Measurements from ENCODE around the gene UBR2. TPM values are rescaled to one million over a fixed set of nuclear protein-coding genes. Genes with fewer than 3 reads are reported as not detected.

The UBR2 gene
- total RNA-seq, 8 experiments from 2014 or later: 13.4 to 38.9 (median 19.0) TPM

DNA sequence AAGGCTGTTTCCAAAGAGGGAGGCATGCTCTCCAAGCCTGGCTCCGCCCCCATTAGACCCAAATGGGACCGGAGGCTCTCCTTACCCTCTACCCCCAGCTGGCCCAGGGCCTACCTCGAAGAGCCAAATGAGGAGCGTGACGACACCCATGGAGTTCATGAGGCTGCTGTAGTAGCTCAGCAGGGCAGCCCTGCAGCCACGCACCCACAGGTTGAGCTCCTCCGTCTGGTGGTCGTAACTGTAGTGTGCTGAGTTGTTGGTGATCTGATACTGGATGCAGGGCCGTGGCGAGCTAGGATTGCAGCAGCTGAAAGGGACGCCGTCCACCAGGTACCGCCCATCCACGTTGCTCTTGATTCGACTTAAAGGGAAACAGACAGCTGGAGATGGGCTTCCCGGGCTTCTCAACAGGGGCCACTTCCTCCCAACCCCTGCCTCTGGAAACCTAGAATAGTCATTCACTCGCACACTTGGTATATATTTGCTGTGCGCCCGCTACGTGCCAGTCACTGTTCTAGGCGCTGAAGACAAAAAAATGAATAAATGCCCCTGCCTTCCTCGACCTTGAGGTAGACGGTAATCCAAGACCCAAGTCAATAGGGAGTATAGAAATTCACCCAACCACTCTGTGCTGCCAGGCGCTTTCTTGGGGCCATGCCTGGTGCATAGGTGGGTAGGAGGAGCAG, 140.6 kb downstream of the UBR2 start:
- H3K4me1 ChIP-seq (replicated peaks in 1 of 2): no peaks in the 10 kb centered on the region
- H3K27ac ChIP-seq: no peak overlapping the region
- peak in 6 of 8 experiments; percentile 24 to 84 (median 70) for ATAC-seq (replicated peaks in 6 of 8)
- in situ Hi-C loops (cut with MboI; ENCODE audit: low pct_unique_long_range_greater_than_20kb in 2 of 9, low sequenced_read_pairs in 9 of 9, unreplicated experiment in 9 of 9): no loop called here
- WGBS, 10 experiments: 18 to 94% (median 64%) methylated on average over 3 to 19 of the region's 24 CpGs
- peak overlapping the region in 1 of 5 donors; percentile 16 for H3K4me3 ChIP-seq

- no peak for ATAC-seq (replicated peaks in 6 of 8)
- Histone ChIP-seq H3K27ac (no peak overlapping the region), H3K4me1 (replicated peaks in 1 of 2) (peaks cover 0 to under 1% of the 10 kb centered on the region in 2 donors), H3K4me3 (no peak overlapping the region)
- 60 to 100% (median 92%) methylated on average over 1 to 3 of the region's 4 CpGs; no CpG with 5 or more reads in 4 of the 10 experiments for WGBS, 10 experiments
- in situ Hi-C loops (cut with MboI; ENCODE audit: low pct_unique_long_range_greater_than_20kb in 2 of 9, low sequenced_read_pairs in 9 of 9, unreplicated experiment in 9 of 9): no loop called here
Measured at GRCh38 chr6:42704937-42705374, 141.1 kb downstream of the UBR2 start.

DNA sequence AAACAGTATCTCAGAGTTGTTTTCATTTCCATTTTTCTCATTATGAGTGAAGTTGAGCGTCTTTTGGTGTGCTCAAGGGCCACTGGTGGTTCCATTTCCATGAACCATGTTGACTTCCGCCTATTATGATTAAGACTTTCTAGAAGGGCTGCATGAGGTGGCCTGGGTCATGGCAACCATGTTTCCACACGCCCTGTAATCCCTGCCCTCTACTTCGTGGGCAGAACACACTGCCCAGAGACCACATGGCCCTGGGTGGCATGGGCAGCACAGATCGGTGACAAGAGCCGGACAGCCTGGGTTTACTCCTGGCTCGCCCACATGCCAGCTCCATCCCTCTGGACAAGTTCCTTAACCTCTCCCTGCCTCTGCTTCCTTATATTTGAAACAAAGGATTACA, 143.8 kb downstream of the UBR2 start:
- no peak for ATAC-seq (replicated peaks in 6 of 8)
- no peak overlapping the region for H3K4me3 ChIP-seq
- WGBS, 10 experiments: 58 to 100% (median 71%) methylated on average over 1 to 4 of the region's 7 CpGs; no CpG with 5 or more reads in 4 of the 10 experiments
- in situ Hi-C loops (cut with MboI; ENCODE audit: low pct_unique_long_range_greater_than_20kb in 2 of 9, low sequenced_read_pairs in 9 of 9, unreplicated experiment in 9 of 9): no loop called here
- no peak overlapping the region for H3K27ac ChIP-seq
- peaks cover 0 to 5% of the 10 kb centered on the region in 2 donors for H3K4me1 ChIP-seq (replicated peaks in 1 of 2)

DNA sequence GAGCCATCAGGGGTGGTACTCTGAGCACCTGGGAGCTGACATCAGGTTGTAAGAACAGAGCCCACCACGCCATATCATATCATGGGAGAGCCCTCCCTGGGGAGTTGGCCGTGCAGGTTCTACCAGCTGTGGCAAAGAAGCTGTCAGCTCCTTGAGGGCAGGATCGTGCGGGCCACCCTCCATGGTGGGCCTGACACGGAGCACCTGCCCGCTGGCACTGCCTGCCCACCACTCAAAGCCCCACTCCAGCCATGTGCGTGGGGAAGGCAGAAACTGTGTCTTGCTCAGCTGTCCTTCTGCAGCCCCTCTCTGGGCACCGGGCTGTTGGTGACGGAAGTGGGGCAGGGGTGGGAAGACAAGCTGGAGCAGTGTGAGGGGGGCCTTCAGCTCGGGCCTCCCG, 144.3 kb downstream of the UBR2 start:
- Histone ChIP-seq H3K4me1 (replicated peaks in 1 of 2) (peaks cover 0 to 5% of the 10 kb centered on the region in 2 donors), H3K27ac (no peak overlapping the region), H3K4me3 (no peak overlapping the region)
- in situ Hi-C loops (cut with MboI; ENCODE audit: low pct_unique_long_range_greater_than_20kb in 2 of 9, low sequenced_read_pairs in 9 of 9, unreplicated experiment in 9 of 9): no loop called here
- WGBS, 10 experiments: 40 to 100% (median 70%) methylated on average over 1 to 4 of the region's 11 CpGs; no CpG with 5 or more reads in 7 of the 10 experiments
- ATAC-seq (replicated peaks in 6 of 8): no peak

DNA sequence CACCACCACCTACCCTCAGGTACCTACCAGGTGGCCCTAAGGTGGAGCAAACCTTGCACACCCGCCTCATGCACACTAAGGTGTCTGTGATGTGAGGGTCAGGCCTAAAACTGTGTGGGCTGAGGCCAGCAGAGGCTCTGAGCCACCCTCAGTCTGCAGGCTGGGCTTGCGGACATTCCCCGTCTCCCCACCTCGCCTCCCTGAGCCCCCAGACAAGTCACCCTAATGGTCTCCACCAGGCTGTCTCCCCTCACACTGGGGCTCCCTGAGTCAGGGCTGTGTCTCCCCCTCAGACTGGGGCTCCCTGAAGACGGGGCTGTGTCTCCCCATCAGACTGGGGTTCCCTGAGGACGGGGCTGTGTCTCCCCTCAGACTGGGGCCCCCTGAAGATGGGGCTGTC, 146.0 kb downstream of the UBR2 start:
- in situ Hi-C loops (cut with MboI; ENCODE audit: low pct_unique_long_range_greater_than_20kb in 2 of 9, low sequenced_read_pairs in 9 of 9, unreplicated experiment in 9 of 9): no loop called here
- 76 to 90% (median 80%) methylated on average over 1 to 3 of the region's 6 CpGs; no CpG with 5 or more reads in 6 of the 10 experiments for WGBS, 10 experiments
- peaks cover 0 to 5% of the 10 kb centered on the region in 2 donors for H3K4me1 ChIP-seq (replicated peaks in 1 of 2)
- H3K27ac ChIP-seq: peak overlapping the region in 1 of 2 donors; percentile 19
- no peak overlapping the region for H3K4me3 ChIP-seq
- ATAC-seq (replicated peaks in 6 of 8): peak in 2 of 8 experiments; percentile 5 to 11

DNA sequence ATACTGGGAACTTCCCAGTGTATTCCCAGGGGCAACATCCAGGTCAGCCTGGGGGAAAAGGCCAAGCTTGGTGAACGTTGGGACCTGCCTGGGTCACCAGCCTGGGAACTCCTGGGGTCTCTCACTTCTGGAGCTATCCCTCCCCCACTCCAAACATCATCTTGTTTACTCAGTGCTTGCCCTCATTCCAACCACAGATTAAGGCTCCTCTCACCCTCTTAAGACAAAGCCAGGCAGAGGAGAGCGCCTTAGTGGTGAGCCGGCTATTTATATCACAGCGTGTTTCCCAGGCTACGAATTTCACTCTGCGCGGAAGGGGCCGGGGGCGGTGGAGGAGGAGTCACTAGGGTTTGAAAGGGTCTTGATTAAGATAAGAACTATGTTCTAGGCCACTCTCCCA, 146.5 kb downstream of the UBR2 start:
- peak in 6 of 8 experiments; percentile 4 to 98 (median 50) for ATAC-seq (replicated peaks in 6 of 8)
- H3K4me1 ChIP-seq (replicated peaks in 1 of 2): peaks cover 0 to 5% of the 10 kb centered on the region in 2 donors
- peak overlapping the region in 1 of 2 donors; percentile 19 for H3K27ac ChIP-seq
- in situ Hi-C loops (cut with MboI; ENCODE audit: low pct_unique_long_range_greater_than_20kb in 2 of 9, low sequenced_read_pairs in 9 of 9, unreplicated experiment in 9 of 9): no loop called here
- 40 to 72% (median 51%) methylated on average over 1 to 8 of the region's 9 CpGs; no CpG with 5 or more reads in 5 of the 10 experiments for WGBS, 10 experiments
- no peak overlapping the region for H3K4me3 ChIP-seq

DNA sequence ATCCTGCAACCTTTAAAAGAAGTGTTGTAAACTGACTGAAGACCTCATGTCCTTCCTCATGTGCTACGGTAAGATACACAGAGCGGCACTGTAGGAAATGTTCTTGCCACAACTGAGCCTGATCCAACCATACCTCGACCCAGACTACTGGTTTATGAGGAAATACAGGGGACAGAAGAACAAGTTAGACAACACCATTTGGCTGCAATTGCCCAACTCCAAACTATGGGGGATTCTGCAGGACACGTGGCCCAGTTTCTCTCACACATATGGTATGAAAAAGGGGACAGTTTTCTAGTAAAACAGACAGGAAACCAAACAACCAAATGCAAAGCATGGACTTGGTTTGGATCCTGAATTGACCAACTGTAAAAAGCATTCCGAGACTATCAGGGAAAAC, 148.1 kb downstream of the UBR2 start:
- Histone ChIP-seq H3K4me1 (replicated peaks in 1 of 2) (peaks cover 0 to 5% of the 10 kb centered on the region in 2 donors), H3K27ac (no peak overlapping the region), H3K4me3 (no peak overlapping the region)
- in situ Hi-C loops (cut with MboI; ENCODE audit: low pct_unique_long_range_greater_than_20kb in 2 of 9, low sequenced_read_pairs in 9 of 9, unreplicated experiment in 9 of 9): no loop called here
- ATAC-seq (replicated peaks in 6 of 8): no peak
- 38 to 80% (median 72%) methylated on average over 1 to 5 of the region's 5 CpGs; no CpG with 5 or more reads in 2 of the 10 experiments for WGBS, 10 experiments

GRCh38 chr6:42714098-42714761, 150.4 kb downstream of the UBR2 start:
- in situ Hi-C loops (cut with MboI; ENCODE audit: low pct_unique_long_range_greater_than_20kb in 2 of 9, low sequenced_read_pairs in 9 of 9, unreplicated experiment in 9 of 9): no loop called here
- H3K4me3 ChIP-seq: no peak overlapping the region
- peak in 2 of 8 experiments; percentile 17 to 22 for ATAC-seq (replicated peaks in 6 of 8)
- H3K27ac ChIP-seq: no peak overlapping the region
- WGBS, 10 experiments: 63 to 86% (median 70%) methylated on average over 1 to 4 of the region's 4 CpGs
- peaks cover 0 to 5% of the 10 kb centered on the region in 2 donors for H3K4me1 ChIP-seq (replicated peaks in 1 of 2)

DNA sequence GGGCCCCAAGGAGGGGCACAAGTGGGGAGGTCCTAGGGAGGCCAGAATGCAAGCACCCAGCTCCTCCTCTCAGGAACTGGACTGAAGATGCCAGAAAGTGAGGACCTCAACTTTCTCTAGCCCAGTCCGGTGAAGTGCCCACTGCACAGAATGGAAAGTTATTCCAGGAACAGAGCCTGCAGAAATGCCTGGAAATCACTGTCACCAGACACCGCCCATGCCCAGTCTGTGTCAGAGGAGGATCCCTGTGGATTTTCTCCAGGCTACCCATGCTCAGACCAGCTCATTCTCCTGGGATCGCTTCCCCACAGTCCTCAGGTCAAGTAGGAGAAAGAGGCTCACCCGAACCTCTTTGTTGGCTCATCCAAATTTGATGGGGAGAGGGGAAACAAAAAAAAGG, 152.0 kb downstream of the UBR2 start:
- peak in 3 of 8 experiments; percentile 60 to 92 (median 67) for ATAC-seq (replicated peaks in 6 of 8)
- 0 to 81% (median 67%) methylated on average over 1 to 4 of the region's 4 CpGs; no CpG with 5 or more reads in 3 of the 10 experiments for WGBS, 10 experiments
- in situ Hi-C loops (cut with MboI; ENCODE audit: low pct_unique_long_range_greater_than_20kb in 2 of 9, low sequenced_read_pairs in 9 of 9, unreplicated experiment in 9 of 9): no loop called here

DNA sequence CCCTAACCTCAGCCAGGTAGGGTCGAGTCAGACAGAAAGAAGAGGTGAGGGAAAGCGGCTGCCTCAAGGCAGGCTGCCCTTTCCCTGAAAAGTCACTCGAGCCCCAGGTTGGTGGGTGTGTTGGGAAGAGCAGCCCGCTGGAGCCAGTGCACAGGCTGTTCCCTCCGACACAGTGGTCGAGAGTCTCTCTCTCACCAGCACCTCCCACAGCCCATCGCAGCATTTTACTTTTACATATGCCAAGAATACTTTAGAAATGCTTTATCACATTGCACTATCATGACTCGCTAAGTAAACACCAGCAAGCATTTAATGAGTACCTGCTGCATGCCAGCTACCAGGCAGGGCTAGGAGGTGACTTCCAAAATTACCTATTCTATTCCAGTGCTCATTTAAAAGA, 156.9 kb downstream of the UBR2 start:
- H3K4me1 ChIP-seq (replicated peaks in 1 of 2): no peaks in the 10 kb centered on the region
- ATAC-seq (replicated peaks in 6 of 8): peak in 1 of 8 experiments; percentile 24
- H3K4me3 ChIP-seq: no peak overlapping the region
- 20 to 77% (median 60%) methylated on average over 2 to 7 of the region's 8 CpGs for WGBS, 10 experiments
- in situ Hi-C loops (cut with MboI; ENCODE audit: low pct_unique_long_range_greater_than_20kb in 2 of 9, low sequenced_read_pairs in 9 of 9, unreplicated experiment in 9 of 9): no loop called here
- no peak overlapping the region for H3K27ac ChIP-seq

More for the DNA sequence above, 152.0 kb downstream of the UBR2 start:
- Histone ChIP-seq H3K4me3 (no peak overlapping the region), H3K27ac (no peak overlapping the region), H3K4me1 (replicated peaks in 1 of 2) (no peaks in the 10 kb centered on the region)

GRCh38 chr6:42722497-42722896, 158.7 kb downstream of the UBR2 start, which contains the start of gene PRPH2:
Gene PRPH2, minus strand, starts transcription at chr6:42722597. Its CDS starts 263 bp downstream, at chr6:42722334.
- no peak for ATAC-seq (replicated peaks in 6 of 8)
- in situ Hi-C loops (cut with MboI; ENCODE audit: low pct_unique_long_range_greater_than_20kb in 2 of 9, low sequenced_read_pairs in 9 of 9, unreplicated experiment in 9 of 9): no loop called here
- Histone ChIP-seq H3K27ac (no peak within 1 kb of the TSS), H3K4me3 (no peak within 1 kb of the TSS), H3K4me1 (replicated peaks in 1 of 2) (no peaks in the 10 kb centered on the region)
- WGBS, 10 experiments: 55 to 100% (median 81%) methylated on average over 1 to 5 of the region's 6 CpGs; no CpG with 5 or more reads in 4 of the 10 experiments

- Histone ChIP-seq H3K4me3 (no peak overlapping the region), H3K27ac (no peak overlapping the region), H3K4me1 (replicated peaks in 1 of 2) (no peaks in the 10 kb centered on the region)
- in situ Hi-C loops (cut with MboI; ENCODE audit: low pct_unique_long_range_greater_than_20kb in 2 of 9, low sequenced_read_pairs in 9 of 9, unreplicated experiment in 9 of 9): no loop called here
- ATAC-seq (replicated peaks in 6 of 8): no peak
Measured at GRCh38 chr6:42724825-42725224, 161.0 kb downstream of the UBR2 start.

- no peaks in the 10 kb centered on the region for H3K4me1 ChIP-seq (replicated peaks in 1 of 2)
- in situ Hi-C loops (cut with MboI; ENCODE audit: low pct_unique_long_range_greater_than_20kb in 2 of 9, low sequenced_read_pairs in 9 of 9, unreplicated experiment in 9 of 9): no loop called here
- no peak for ATAC-seq (replicated peaks in 6 of 8)
- no peak overlapping the region for H3K4me3 ChIP-seq
- H3K27ac ChIP-seq: no peak overlapping the region
Measured at GRCh38 chr6:42726026-42726425, 162.2 kb downstream of the UBR2 start.
